Measurements from ENCODE around the gene ELMOD1. TPM values are rescaled to one million over a fixed set of nuclear protein-coding genes. Genes with fewer than 3 reads are reported as not detected.

ELMOD1 gene
- total and polyA plus RNA-seq, 4 donors, result 0.14 to 0.42 TPM; not detected in 2

- H3K27me3 ChIP-seq (ENCODE audit: control insufficient read depth in 4 of 4, insufficient read depth in 4 of 4, low read length in 3 of 4), result peaks cover 0 to 4% (median 0%) of the 10 kb centered on the region in 4 donors
- no peak for TF ChIP-seq FOXA2 (IDR thresholded peaks at IDR 0.05)
- no peak for TF ChIP-seq ATF3 (IDR thresholded peaks at IDR 0.05)
- no peak for TF ChIP-seq HNF4G (IDR thresholded peaks at IDR 0.05)
- no peak for TF ChIP-seq GABPA (IDR thresholded peaks at IDR 0.05 in 1 of 2, conservative IDR thresholded peaks at IDR 0.05 in 1 of 2)
- TF ChIP-seq JUND (IDR thresholded peaks at IDR 0.05), result no peak
- no peak for TF ChIP-seq HNF4A (conservative IDR thresholded peaks at IDR 0.05)
- TF ChIP-seq SP1 (IDR thresholded peaks at IDR 0.05), result no peak
- no peak for TF ChIP-seq CTCF (IDR thresholded peaks at IDR 0.05; ENCODE audit: low read depth, low read length, missing input control)
- TF ChIP-seq RXRA (IDR thresholded peaks at IDR 0.05), result no peak
- no peak for TF ChIP-seq RAD21 (IDR thresholded peaks at IDR 0.05)
- no peak for TF ChIP-seq FOXA1 (IDR thresholded peaks at IDR 0.05)
- TF ChIP-seq MAX (IDR thresholded peaks at IDR 0.05), result no peak
- no peak for TF ChIP-seq NR2F2 (IDR thresholded peaks at IDR 0.05)
- TF ChIP-seq TAF1 (conservative IDR thresholded peaks at IDR 0.05), result no peak
- TF ChIP-seq REST (IDR thresholded peaks at IDR 0.05), result no peak
- TF ChIP-seq ZBTB33 (IDR thresholded peaks at IDR 0.05), result no peak
- TF ChIP-seq YY1 (IDR thresholded peaks at IDR 0.05), result no peak
- no peak for TF ChIP-seq EGR1 (IDR thresholded peaks at IDR 0.05; ENCODE audit: low read depth in 2 of 2)
- no peak for DNase-seq (ENCODE audit: low spot score)
Observed at GRCh38 chr11:107593951-107594350, 3.0 kb downstream of the ELMOD1 start.

More at GRCh38 chr11:107593951-107594350, 3.0 kb downstream of the ELMOD1 start:
- H3K9ac ChIP-seq (ENCODE audit: low read depth in 1 of 2, low read length in 2 of 2), result no peak overlapping the region
- no peaks in the 10 kb centered on the region for H3K36me3 ChIP-seq (ENCODE audit: control insufficient read depth in 4 of 4, insufficient read depth in 3 of 4, low read depth in 1 of 4, low read length in 3 of 4)
- H3K27ac ChIP-seq (ENCODE audit: low read depth in 1 of 2, low read length in 2 of 2), result no peak overlapping the region
- H3K4me1 ChIP-seq (ENCODE audit: control insufficient read depth in 4 of 4, insufficient read depth in 4 of 4, low read length in 3 of 4), result peaks cover 10 to 23% (median 17%) of the 10 kb centered on the region in 4 donors
- 46% methylated on average over 4 of the region's 4 CpGs for WGBS
- H3K9me3 ChIP-seq (ENCODE audit: control insufficient read depth in 4 of 4, low read length in 3 of 4), result no peaks in the 10 kb centered on the region
- H3K4me3 ChIP-seq (ENCODE audit: low read depth in 1 of 3, low read length in 3 of 3), result no peak overlapping the region
